GM21526 (cell line): ENCODE results near the gene CA12.

Experiments
- ATAC-seq: cut with Tn5 transposase; IDR thresholded peaks from one replicate; pipeline ENCODE4 v1.9.1; 2021; ENCODE audit warnings: moderate library complexity; ENCODE audit not compliant: unreplicated experiment, low FRiP score

The CA12 gene

GRCh38 chr15:63402498-63403253 is 21.0 kb upstream of the CA12 start:
- no peak for ATAC-seq

DNA sequence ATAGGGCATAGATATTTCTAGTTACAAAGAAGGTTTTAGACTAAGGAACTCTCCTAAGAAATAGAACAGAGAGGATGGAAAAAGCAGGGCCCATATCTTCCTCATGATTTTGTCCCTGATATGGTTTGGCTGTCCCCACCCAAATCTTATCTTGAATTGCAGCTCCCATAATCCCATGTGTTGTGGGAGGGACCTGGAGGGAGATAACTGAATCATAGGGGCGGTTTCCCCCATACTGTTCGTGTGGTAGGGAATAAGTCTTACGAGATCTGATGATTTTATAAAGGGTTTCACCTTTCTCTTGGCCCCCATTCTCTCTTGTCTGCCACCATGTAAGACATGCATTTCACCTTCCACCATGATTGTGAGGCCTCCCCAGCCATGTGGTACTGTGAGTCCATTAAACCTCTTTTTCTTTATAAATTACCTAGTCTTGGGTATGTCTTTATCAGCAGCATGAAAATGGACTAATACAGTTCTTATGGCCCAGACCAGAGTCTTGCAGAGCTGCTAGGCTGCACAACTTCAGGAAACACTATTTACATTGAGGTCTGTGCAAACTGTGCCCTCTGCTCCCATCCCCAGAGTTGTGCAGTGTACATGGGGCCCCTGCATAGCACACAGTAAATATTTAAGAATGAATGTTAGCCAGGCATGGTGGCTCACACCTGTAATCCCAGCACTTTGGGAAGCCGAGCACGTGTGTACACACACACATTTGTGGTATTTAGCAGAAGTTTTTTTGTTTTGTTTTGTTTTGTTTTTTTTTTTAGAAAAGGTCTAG is 20.3 kb upstream of the CA12 start:
- no peak for ATAC-seq

GRCh38 chr15:63401078-63401477 is 19.4 kb upstream of the CA12 start:
- no peak for ATAC-seq

DNA sequence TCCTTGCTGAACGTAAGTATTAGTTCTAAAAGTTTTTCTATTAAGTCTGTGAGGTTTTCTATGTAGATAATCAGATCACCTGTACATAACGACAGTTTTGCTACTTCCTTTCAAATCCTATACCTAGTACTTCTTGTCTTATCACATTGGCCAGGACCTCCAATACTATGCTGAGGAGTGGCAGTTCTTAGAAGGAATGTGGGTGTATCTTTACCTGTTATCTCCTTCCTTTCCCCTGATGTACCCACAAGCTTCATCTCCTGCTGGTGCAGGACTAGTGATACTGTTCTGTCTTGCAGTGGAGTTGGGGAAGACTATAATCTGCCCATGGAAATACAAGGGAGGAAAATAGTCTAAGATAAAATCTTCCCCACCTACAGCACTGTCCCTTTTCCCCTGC is 16.8 kb upstream of the CA12 start:
- no peak for ATAC-seq

DNA sequence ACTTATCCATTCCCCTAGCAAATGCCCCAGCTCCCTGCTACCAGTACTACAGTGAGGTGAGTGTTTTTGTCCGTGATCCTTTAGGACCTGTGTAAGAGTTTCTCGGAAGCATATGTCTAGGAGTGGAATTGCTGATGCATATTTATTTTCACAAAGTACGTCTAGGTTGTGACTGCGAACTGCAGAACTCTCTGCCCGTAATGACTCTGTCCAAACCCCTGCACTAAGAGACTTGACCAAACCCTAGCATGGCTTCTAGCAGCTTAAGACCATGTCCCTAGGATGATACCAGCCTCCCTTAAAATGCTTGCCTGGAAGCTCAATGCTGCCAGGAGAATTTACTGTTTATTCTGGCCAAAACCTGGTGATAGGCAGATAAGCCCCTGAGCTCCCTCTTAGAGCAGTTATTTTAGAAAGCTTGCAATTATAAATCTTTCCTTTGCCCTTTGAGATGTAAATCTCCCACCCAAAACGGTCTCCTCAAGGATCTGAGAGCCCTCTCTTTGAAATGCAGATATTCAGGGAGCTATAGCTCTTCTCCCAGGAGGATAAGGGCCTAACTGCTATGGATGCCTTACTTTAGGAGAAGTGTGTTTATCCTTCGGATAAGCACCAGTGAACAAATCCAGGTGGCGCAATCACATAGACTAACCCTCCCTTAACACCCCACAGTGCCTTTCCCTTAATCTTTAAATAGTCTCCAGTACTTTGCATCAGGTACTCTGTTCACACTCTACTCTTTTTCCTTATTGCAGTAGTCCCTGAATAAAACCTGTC is 14.7 kb upstream of the CA12 start:
- ATAC-seq, result no peak

GRCh38 chr15:63395730-63396151 is 14.1 kb upstream of the CA12 start:
- no peak for ATAC-seq

DNA sequence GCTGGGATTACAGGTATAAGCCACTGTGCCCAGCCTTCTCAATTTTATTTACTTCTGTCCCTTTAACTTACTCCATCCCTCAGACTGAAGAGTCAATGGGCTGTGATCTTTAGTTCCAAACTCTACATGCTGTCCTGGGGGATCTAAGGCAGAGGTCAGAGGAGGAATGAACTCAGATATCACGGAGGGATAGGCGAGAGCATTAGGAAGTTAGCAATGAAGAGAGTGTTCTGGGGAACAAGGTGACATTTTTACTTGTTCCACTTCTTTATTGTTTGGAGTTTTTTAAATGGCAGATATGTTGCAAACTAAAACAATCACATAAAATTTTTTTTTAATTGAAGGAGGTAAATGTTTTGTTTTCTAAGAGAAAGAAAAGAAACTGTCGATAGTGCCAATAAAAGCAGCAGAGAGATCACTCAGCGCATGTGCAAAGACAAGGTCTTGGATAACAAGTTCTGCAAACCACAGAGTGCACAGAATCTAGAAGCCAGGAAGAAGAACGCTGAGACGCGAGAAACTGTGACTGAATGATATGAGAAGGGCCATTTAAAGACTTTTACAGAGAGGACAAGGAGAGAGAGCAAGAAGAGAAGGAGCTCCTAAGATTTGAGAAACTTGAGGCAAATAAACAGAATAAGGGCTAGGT is 10.8 kb upstream of the CA12 start:
- no peak for ATAC-seq

GRCh38 chr15:63391669-63392360 is 10.2 kb upstream of the CA12 start:
- no peak for ATAC-seq

DNA sequence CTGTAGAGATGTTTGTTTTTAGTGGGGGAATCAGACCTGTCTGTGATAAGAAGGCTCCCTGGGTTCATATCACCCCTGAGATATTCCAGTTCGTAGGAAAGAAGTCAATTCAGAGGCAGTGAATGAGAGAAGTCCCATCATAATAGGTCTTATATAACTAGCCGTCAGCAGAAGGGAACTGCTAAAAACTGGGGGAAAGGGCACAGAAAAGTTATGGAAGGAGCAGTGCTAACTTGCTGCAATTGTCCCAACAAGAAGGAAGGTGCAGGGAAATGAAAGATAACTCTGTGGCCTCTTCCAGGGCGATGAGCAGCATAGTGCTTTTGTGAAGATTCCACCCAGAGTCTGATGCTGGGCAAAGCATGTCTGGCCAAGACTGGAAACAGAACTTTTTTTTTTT is 9.0 kb upstream of the CA12 start:
- no peak for ATAC-seq

DNA sequence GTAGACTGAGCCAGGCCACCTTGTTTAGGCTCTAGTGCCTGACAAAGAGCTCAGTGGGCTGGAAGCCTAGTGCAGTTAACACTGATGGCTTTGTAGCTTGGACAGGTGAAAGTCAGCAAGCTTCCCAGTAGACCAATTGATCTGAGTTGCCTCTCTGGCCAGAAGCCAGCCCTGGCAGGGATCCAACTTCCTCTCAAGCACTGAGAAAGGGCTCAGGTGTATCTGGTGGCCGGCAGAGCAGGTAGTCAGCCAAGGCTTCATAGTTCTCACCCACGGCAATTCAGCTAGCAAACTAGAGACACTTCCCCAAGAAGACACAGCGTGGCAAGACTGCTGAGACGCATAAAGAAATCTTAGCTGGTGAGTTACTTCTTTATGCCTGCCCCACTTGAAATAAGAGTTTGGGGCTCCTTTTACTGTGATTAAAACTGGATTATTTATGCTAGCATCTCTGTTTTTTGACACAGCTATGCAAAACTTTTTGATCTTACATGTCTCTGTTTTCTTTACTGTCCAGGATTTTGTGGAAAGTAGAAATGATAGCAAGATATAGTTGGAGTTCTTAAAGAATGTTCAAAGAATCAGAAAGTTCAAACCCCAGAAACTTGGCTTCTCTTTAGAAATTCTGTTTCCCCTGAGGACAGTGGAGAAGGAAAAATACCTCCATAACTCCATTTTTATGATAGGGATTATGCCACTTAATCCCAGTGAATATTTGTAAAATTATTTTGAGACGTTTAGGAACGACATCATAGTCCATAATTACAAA is 8.4 kb upstream of the CA12 start:
- ATAC-seq, result no peak

DNA sequence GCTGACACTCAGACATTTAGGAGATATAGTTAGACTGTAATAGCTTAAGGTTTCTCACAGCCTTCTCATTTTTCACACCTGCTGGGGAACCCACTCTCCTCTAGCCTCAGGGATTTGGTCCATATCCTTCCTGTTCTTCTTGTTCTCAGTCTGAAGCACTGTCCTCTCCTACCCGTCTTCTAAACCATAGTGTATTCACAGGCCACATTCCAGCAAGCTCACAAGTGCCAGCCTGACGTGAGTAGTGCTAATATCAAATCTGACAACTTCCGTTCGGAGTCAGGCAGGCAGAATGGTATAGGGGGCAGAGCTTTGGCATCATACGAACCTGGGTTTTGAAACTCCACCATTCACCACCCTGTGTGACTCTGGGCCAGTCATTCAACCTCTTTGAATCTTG is 6.9 kb upstream of the CA12 start:
- ATAC-seq, result no peak

GRCh38 chr15:63387748-63388493 is 6.3 kb upstream of the CA12 start:
- no peak for ATAC-seq

DNA sequence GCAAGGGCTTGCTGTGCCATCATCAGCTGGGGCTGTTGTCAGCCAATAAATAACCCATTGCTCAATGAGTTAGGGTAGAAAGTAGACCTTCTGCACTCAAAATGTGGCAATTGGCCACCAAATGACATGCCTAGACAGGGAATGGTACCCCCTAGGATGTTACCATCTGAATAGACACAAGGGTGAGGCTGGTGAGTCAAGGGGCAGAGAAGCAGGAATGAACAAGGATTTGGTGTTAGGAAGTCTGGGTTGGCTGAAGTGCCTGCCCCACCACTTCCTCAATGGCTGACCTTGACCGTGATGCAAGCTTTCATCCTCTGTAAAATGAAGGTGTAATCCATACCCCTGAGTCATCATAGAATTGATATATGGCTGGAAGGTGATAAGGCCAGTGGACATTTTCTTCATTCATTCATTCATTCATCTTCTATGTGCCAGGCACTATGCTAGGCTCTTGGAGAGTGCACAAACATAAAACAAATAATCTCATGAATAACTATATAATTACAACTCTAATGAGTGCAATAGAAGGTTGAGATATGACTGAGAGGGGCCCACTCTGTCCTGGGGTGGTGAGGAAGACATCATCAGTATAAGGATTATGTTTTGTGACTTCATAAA is 4.4 kb upstream of the CA12 start:
- no peak for ATAC-seq

- ATAC-seq, result no peak
Measured at GRCh38 chr15:63384906-63385305, 3.3 kb upstream of the CA12 start.

GRCh38 chr15:63382966-63383710 is 1.5 kb upstream of the CA12 start:
- no peak for ATAC-seq

DNA sequence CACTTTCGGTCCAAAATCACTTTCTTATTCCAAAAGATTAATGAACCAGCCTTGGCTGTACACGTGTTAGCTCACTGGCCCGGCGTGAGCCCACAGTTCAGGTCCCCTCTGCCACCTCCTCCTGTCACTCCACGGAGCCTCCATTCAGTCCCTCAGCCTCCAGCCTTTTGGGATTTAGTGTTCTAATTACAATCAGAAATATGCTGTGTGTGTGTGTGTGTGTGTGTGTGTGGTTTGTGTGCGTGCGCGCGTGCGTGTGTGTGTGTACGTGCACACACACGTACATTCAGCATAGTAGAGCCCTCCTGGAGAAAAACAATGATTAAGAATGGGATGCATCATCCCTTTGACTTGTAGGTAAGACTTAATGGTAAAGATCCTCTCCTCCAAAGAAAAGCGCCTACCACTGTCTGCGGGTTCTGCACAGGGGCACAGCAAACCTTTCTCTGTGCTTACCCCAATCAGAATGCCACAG is 801 bp downstream of the CA12 start:
- no peak for ATAC-seq

GRCh38 chr15:63380151-63380807 is 1.4 kb downstream of the CA12 start:
- ATAC-seq, result no peak
